SH-SY5Y (cell line): ENCODE results near the gene HOXA13.

ENCODE experiments used
- GATA2 ChIP-seq: IDR thresholded peaks from 2 replicates; pipeline ENCODE4 v1.6.1; 2011; ENCODE audit warnings: mild to moderate bottlenecking, low read depth, low read length
- GATA3 ChIP-seq: IDR thresholded peaks from 2 replicates; pipeline ENCODE4 v1.6.1; 2011; ENCODE audit warnings: low read depth, mild to moderate bottlenecking, low read length, moderate library complexity

- no peak for TF ChIP-seq GATA2
- TF ChIP-seq GATA3, result no peak
Measured at GRCh38 chr7:27242154-27242553, 42.3 kb upstream of the HOXA13 start.
